Body of pancreas (tissue), 4 donors: ENCODE measurements around the gene VPS37B. TPM values are rescaled to one million over a fixed set of nuclear protein-coding genes. Genes with fewer than 3 reads are reported as not detected.

Source experiments
- ATAC-seq: fragments of 150-250 bp; one replicate; pipeline ENCODE4 v1.9.1; 2016
- DNase-seq, 4 donors: peaks; one replicate each; pipeline ENCODE4 v3.0.0-alpha.2; 2019
- H3K27ac ChIP-seq, 4 donors: fragments of 200-600 bp; sonication (generic); 1 replicate in 3 of 4; 2 replicates in 1 of 4; pipeline versions ENCODE4 v1.5.1 to v1.6.1; 2016 to 2019; ENCODE audit warnings: mild to moderate bottlenecking in 1 of 4, mixed read lengths in 1 of 4, moderate library complexity in 1 of 4
- H3K27me3 ChIP-seq, 2 donors: fragments of 200-600 bp; sonication (generic); one replicate each; pipeline ENCODE4 v1.6.0; 2016; ENCODE audit warnings: mild to moderate bottlenecking in 1 of 2
- H3K36me3 ChIP-seq, 2 donors: fragments of 200-600 bp; sonication (generic); replicated peaks in 1 of 2; 2 replicates each; pipeline ENCODE4 v1.5.1; 2016; ENCODE audit warnings: low read depth in 2 of 2; ENCODE audit not compliant: insufficient read depth in 1 of 2
- H3K4me1 ChIP-seq: fragments of 200-600 bp; sonication (generic); one replicate; pipeline ENCODE4 v1.6.0; 2016
- H3K4me3 ChIP-seq, 2 donors: fragments of 200-600 bp; sonication (generic); 1 replicate in 1 of 2; 2 replicates in 1 of 2; pipeline ENCODE4 v1.5.1; 2016 to 2019
- H3K9me3 ChIP-seq, 3 donors: fragments of 200-600 bp; sonication (generic); 1 replicate in 2 of 3; 2 replicates in 1 of 3; pipeline ENCODE4 v1.5.1; 2016
- CTCF ChIP-seq, 7 experiments: fragments of 450-650 bp in 4 of 7; fragments of 200-600 bp in 3 of 7; sonication (generic) in 3 of 7; IDR thresholded peaks; one replicate each; pipeline ENCODE4 v1.5.1; 2016 to 2019; ENCODE audit warnings: antibody characterized with exemption in 7 of 7
- POLR2A ChIP-seq, 3 donors: fragments of 450-650 bp; IDR thresholded peaks; one replicate each; pipeline ENCODE4 v1.6.1; 2016; ENCODE audit warnings: antibody characterized with exemption in 3 of 3, mild to moderate bottlenecking in 2 of 3
- WGBS, 2 donors: methylation state at CpG; one replicate each; pipeline ENCODE4 v1.1.5; 2017; 5-methylcytosine and 5-hydroxymethylcytosine counted together
- intact Hi-C: fragments of 100-400 bp; cut with DNase I; formaldehyde crosslinking; loops from one replicate; pipeline ENCODE4 v1.15.1; 2023
- total RNA-seq, 2 donors: library from RNA; depleted of rRNA; stranded (reverse); fragments of >200 nt; gene quantifications; one replicate each; pipeline ENCODE4 v1.1.0, GENCODE V29; 2016

The VPS37B gene
- total RNA-seq, 2 donors from 2014 or later = 18.7 to 46.8 TPM

DNA sequence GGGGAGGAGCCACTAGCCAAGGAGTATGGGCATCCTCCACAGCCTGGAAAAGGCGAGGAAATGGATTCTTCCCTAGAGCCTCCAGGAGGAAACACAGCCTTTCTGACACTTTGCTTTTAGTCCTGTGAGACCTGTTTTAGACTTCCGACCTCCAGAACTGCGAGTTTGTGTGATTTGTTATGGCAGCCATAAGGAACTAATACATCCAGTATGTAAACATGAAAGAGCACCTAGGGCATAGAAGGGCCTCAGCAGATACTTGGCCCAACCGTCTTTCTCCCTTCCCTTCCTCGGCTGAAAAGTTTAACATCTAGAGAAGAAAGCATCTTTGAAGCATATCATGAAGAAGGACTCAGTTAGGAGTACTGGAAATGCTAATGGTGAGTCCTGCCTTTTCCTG, 57.1 kb downstream of the VPS37B start:
- peaks cover 80% of the 10 kb centered on the region for H3K4me1 ChIP-seq
- ATAC-seq (no peak), DNase-seq (no peak)
- no peaks in the 10 kb centered on the region for H3K9me3 ChIP-seq
- no peak overlapping the region for H3K4me3 ChIP-seq
- H3K36me3 ChIP-seq = no peaks in the 10 kb centered on the region
- WGBS, 2 donors = 80 to 91% methylated on average over 5 of the region's 5 CpGs
- intact Hi-C loops = no loop called here
- H3K27me3 ChIP-seq = no peaks in the 10 kb centered on the region
- H3K27ac ChIP-seq = peak overlapping the region; percentile 21 to 93 (median 83)
- TF ChIP-seq POLR2A (IDR thresholded peaks at IDR 0.05) (no peak), CTCF (IDR thresholded peaks at IDR 0.05) (no peak)

DNA sequence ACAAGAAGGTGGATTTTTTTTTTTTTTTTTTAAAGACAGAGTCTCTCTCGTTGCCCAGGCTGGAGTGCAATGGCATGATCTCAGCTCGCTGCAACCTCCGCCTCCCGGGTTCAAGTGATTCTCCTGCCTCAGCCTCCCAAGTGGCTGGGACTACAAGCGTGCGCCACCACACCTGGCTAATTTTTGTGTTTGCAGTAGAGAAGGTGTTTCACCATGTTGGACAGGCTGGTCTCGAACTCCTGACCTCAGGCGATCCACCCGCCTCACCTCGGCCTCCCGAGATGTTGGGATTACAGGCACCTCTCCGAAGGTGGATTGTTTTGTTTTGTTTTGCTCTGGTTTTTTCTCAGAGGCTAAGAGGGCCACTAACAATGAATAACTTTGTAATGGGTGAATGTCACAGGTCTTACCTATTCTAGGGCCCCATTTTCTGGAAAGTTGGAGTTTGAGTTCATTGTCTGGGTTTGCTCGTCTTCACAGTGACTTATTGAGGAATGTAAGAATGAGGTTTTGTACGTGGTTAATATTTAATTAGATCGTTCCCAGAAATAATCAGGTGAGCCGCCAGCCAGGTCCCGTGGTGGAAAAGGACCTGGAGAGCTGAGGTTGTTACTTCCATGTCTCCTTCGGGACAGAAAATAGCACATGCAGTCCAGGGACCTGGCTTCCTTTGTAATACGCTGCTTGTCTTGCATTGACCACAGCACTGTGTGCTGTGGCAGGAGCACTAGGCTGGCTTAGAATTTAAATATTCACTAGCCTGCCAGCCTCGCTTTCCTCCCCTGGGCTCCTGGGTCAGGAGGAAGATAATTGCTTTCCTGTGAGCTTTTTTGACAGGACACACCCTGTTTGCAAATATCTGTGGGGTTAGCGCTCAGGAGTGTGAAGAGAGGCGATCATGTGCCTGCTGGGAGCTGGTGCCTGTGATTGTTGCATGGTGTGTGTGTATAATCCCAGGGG, 58.3 kb downstream of the VPS37B start:
- peak; percentile 60 to 77 (median 70) for DNase-seq

DNA sequence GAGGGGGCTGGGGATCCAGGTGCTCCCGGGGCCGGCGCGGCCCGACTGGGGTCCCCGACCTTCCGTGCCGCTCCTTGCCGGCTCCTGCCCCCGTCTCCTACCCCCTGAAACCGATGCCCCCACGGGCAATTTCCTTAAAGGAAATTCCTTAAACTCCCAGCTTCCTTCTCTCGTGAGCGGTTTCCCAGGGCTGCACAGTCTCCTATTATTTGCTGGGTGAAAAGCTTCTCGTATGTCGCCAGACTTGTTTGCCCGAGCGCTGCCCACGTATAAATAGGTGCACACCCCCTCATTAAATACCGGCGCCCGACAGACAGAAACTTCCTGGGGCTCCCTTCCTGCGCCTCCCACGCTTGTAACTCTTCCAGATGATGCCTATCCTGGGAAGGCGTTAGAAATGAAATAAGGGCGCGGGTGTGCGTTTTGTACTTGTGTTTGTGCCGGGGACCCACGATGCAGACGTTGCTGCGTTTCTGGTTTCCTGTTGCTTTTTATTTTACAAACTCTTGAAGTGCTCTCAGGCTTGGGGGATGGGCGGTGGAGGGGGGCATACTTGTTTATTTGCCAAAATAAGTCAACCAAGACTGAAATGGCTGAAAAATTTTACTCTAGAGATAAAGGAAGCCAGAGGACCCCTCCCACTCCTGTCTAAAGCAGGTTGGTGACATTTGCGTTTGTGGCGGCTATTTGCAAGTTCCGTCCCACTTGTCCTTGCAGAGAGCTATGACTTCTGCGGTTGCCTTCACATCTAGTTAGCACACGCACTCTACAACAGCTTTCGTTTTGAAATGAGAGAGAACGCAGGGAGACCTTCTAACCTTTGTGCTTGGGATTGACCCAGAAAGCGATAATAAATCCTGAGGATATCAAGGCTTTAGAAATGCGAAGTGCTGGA, 59.6 kb downstream of the VPS37B start:
- Histone ChIP-seq H3K27ac (peak overlapping the region; percentile 68 to 93 (median 83)), H3K4me3 (peak overlapping the region; percentile 19 to 61), H3K36me3 (no peaks in the 10 kb centered on the region), H3K4me1 (peaks cover 55% of the 10 kb centered on the region), H3K27me3 (no peaks in the 10 kb centered on the region), H3K9me3 (no peaks in the 10 kb centered on the region)
- WGBS, 2 donors = 0 to 1% methylated on average over 26 to 42 of the region's 42 CpGs
- DNase-seq (peak; percentile 49 to 78 (median 66)), ATAC-seq (peak; percentile 27)
- TF ChIP-seq CTCF (IDR thresholded peaks at IDR 0.05) (no peak), POLR2A (IDR thresholded peaks at IDR 0.05) (peak; percentile 18 to 71 (median 57))
- intact Hi-C loops = no loop called here

More for the DNA sequence above, 58.3 kb downstream of the VPS37B start:
- peak overlapping the region; percentile 40 to 93 (median 83) for H3K27ac ChIP-seq
- H3K4me3 ChIP-seq = no peak overlapping the region
- ATAC-seq = peak; percentile 28
- intact Hi-C loops = no loop called here
- no peak for TF ChIP-seq CTCF (IDR thresholded peaks at IDR 0.05)
- TF ChIP-seq POLR2A (IDR thresholded peaks at IDR 0.05) = peak in 2 of 3 donors; percentile 44 to 47
- no peaks in the 10 kb centered on the region for H3K36me3 ChIP-seq
- H3K27me3 ChIP-seq = no peaks in the 10 kb centered on the region
- peaks cover 68% of the 10 kb centered on the region for H3K4me1 ChIP-seq
- 28 to 37% methylated on average over 20 to 22 of the region's 22 CpGs for WGBS, 2 donors
- H3K9me3 ChIP-seq = no peaks in the 10 kb centered on the region

- peak; percentile 43 to 63 (median 49) for DNase-seq
- H3K36me3 ChIP-seq = no peaks in the 10 kb centered on the region
- intact Hi-C loops = no loop called here
- peaks cover 49% of the 10 kb centered on the region for H3K4me1 ChIP-seq
- peak overlapping the region; percentile 68 to 93 (median 83) for H3K27ac ChIP-seq
- TF ChIP-seq CTCF (IDR thresholded peaks at IDR 0.05) (peak in 1 of 7 experiments; percentile 8), POLR2A (IDR thresholded peaks at IDR 0.05) (no peak)
- H3K27me3 ChIP-seq = no peaks in the 10 kb centered on the region
- 0% methylated on average over 2 of the region's 43 CpGs; no CpG with 5 or more reads in 1 of the 2 donors for WGBS, 2 donors
- ATAC-seq = peak; percentile 52
- H3K9me3 ChIP-seq = no peaks in the 10 kb centered on the region
- peak overlapping the region; percentile 19 to 61 for H3K4me3 ChIP-seq
These were observed 60.2 kb downstream of the VPS37B start for GRCh38 chr12:122835750-122836026.
